Right renal cortex interstitium (tissue), 3 donors: ENCODE data around the gene USP2. TPM values are rescaled to one million over a fixed set of nuclear protein-coding genes. Genes with fewer than 3 reads are reported as not detected.

Experiments used
- DNase-seq, 3 donors: peaks; one replicate each; pipeline ENCODE4 v3.0.0-alpha.2; 2013; ENCODE audit warnings: low read depth in 3 of 3, low spot score in 2 of 3
- polyA plus RNA-seq, 3 donors: library from polyadenylated mRNA; unstranded; fragments of 120-200 nt; gene quantifications; one replicate each; pipeline ENCODE4 v1.2.1, GENCODE V29; 2013; ENCODE audit not compliant: insufficient read length in 3 of 3

Gene USP2
- polyA plus RNA-seq, 3 donors = 7.1 to 11.8 (median 8.7) TPM

DNA sequence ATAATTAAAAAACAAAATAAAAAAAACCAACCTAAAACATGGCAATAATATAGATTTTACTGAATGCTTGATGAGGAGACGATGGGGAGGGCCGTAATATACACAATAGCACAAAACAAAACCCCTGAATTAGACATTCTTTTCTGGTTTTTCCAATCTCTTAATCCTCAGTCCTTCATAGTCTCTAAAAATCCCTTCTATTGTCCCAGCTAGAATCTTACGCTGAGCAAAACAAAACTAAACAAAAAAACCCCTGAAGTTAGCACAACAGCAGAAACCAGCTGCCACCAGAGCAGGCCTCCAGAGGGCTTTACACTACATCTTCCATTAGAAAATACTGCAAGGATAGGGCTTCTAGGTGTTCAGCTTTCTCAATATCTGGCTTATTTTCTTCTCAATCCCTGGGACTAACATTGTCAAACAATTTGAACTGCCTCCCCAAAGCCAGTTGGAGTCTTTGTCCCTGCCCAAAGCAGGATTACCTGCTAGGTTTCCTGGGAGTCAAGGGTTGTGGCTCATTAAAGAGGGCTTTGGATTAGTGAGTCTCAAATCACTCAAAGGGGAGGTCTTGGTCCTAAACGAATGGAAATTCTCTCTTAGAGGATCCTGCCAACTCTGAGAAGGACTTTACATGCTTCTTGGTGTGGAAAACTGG, 49.3 kb downstream of the USP2 start:
- DNase-seq = no peak

DNA sequence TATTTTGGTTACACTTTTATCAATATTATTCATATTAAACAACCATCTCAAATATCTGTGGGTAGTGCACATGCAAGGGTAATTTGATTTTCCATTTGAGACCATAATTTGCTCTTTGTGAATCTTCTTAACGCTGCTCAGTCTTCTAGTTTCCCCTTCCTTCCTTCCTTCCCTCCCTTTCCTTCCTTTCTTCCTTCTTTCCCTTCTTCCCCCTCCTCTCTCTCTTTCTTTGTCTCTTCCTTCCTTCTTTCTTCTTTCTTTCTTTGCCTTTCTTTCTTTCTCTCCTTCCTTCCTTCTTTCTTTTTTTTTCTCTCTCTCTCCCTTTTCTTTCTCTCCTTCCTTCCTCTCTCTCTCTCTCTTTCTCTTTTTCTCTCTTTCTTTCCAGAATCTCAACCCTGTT, 51.3 kb downstream of the USP2 start:
- DNase-seq = no peak

DNA sequence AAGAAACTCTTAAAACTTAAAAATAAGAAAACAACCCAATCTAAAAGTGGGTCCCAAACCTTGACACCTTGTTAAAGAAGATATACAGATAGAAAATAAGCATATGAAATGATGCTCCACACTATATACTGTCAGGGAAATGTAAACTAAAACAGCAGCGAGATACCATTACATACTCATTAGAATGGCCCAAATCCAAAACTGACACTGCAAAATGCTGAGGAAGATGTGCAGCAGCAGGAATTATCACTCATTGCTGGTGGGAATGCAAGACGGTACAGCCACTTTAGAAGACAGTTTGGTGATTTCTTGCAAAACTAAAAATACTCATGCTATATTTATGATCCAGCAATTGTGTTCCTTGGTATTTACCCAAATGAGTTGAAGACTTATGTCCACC, 52.2 kb downstream of the USP2 start:
- no peak for DNase-seq

DNA sequence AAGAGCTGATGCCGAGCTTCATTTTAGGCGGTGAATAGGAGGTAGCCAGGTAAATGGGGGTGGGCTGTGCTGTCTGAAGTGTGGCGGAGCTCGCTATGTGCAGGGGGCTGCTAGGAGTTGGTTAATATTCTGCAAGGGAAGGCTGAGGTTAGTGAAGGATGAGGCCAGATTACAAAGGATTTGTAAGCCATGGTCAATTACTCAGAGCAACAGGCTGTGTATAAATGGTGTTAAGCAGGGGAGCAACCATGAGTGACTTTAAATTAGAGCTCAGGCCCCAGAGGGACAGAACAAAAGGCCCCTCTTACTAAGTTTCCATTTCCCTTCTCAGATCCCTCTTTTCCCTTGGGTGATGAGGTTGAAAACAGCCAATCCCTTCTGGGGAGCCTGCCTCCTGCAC, 57.3 kb downstream of the USP2 start:
- DNase-seq = no peak

DNA sequence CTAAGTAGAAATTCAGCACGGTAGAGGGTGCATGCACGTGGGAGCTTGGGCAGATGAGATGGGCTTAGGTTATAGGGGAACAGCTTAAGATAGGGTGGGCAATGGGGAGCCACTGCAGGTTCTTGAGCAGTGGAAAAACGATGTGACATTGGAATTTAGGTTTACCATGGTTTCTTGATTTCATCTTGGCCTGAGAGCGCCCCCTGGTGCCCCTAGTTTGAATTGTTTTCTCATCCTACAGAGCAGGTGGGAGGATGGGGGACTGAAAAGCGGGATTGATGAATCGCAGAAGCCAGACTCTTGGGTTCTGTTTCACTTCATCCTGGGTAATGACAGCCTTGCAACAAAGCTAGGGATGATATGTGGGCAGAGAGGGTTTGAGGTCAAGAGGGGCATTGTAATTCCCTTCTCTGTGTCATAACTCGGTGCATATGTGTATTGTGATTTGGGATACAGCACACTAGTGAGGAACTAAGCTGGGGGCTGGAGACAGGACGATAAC, 57.9 kb downstream of the USP2 start:
- DNase-seq = peak in 1 of 3 donors; percentile 71

DNA sequence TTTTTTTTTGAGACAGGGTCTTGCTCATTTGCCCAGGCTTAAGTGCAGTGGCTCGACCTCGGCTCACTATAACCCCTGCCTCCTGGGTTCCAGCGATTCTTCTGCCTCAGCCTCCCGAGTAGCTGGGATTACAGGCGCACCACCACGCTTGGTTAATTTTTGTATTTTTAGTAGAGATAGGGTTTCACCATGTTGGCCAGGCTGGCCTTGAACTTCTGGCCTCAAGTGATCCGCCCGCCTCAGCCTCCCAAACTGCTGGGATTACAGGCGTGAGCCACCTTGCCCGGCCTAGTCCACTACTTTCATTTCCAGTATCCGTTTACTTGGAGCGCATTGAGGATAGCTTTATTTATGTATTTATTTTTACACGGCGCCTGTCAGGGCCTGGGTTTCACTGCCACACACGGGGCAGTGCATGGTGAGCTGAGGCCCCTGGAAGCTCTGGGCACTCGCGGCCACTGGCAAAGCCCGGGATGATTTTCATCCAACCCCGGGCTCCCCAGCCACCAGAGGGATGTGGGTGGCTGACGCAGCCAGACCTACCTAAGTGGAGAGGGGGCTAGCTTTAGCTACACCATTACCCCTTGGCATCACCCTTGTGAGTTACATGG, 58.5 kb downstream of the USP2 start:
- DNase-seq = no peak

DNA sequence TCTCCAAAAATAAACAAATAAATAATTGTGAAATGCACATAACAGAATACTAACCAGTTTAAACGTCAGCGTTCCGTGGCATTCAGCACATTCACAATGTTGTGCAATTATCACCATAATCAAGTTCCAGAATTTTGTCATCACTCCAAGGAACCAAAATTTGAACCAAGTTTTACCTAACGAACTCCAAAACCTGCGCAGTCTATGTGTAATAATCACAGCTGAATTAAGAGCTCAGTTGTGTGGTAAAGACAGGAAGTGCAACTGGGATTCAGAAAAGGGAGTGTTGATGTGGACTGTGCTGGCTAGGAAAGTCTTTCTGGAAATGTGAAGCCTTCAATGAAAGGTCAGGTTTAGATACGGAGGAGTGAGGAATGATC, 59.1 kb downstream of the USP2 start:
- no peak for DNase-seq

DNA sequence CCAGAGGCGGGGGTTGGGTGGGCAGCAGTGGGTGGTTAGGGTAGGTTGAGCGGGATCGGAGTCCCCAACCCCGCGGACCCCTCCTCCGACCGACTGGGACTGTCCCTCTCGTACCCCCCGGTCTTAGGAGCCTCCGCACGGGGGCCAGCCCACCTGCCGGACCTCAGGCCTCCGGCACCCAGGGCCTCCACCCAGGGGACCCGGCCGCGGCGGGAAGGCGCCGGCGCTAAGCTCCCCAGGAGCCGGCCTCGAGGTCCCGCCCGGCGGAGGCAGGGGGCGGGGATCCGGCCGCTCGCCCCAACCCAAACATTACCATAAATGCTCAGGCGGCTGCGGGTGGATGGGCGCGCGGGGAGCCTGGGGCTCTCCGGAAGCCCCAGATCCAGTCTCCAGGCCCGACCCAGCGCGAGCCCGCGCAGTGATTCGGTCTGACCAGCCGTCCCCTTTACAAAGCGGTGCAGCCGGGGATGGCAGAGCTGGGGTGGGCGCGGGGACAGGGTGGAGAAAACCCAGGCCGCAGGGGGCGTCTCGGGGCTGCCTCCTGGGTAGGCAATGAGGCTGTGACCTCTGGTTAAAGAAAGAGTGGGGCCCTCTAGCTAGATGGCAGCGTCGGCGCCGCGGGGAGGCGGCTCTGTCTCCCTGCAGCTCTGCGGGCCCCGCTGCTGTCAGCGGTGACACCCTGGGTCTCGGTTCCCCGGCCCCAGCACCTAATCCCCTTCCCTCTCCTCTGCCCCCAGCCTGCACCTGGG, 60.5 kb downstream of the USP2 start:
- peak in 1 of 3 donors; percentile 38 for DNase-seq

DNA sequence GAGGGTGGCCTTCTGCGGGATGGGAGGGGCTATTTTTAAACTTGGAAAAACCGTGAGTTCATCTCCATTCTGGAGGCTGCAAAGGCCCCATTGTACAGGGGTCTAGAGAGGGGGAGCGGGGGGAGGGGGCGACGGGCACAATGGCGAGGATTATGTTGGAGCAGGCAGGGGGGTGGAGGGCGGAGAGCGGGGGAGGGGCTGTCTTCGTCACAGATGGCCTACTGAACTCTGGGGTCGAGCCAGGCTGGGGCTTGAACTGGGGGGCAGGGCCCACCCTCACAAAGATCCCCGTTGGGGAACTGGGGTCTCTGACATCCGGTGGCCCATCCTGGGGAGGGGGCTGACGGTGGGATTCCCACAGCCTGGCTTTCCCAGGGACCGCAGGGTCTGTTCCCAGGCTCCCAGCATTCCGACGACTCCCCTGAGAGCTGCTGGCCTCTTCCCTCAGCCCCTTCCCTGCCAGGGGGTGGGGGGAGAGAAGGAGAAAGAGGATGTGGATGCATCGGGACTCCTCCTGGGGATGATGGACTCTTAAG, 61.2 kb downstream of the USP2 start:
- no peak for DNase-seq

DNA sequence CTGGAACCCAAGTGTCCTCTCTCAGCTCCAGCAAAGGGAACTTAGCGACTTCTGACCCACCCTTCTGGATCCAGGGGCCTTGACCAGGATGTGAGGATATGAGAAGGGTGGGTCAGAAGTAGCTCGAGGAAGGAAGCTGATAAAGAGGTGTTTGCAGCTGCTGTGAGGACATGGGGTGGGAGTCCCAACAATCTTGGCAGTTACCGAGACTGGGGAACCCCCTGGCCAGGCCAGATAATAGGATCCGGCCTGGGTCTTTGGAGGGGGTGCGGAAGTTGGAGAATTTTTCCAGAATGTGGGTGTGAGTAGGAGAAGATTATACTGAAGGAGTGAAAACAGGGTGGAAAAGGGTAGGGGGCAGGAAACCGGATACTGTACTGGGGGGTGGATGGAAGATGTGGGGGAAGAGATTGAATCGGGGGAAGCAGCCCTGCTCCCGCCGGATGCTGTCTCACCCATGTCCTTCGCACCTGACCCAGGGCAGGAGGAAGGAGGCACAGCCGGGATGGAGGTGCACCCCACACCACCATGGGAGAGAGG, 61.7 kb downstream of the USP2 start:
- no peak for DNase-seq

DNA sequence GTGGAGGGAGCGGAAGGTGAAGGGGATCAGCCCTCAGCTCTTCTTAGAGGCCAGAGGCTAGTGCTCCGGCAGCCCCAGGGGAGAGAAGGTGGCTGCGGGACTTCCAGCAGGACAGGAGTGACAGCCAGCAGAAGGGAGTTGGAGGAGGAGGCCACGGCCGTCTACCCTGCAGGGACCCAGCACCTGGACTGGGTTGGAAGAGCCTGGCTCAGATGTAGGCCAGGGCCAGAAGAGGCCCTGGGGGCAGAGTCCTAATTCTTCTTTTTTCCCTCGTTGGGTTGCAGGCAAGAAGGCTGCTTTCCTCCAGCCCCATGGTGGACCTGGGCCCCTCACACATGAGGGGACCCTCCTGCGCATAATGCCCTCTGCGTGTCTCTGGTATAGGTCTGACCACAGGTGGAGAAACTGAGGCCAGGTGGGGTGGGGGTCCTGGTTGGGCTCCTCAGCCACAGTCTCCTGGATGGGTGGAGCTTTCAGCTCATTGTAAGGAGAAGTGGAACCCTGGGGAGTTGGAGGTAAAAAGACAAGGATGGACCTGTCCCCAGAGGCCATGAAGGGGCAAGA, 62.3 kb downstream of the USP2 start:
- DNase-seq = no peak

DNA sequence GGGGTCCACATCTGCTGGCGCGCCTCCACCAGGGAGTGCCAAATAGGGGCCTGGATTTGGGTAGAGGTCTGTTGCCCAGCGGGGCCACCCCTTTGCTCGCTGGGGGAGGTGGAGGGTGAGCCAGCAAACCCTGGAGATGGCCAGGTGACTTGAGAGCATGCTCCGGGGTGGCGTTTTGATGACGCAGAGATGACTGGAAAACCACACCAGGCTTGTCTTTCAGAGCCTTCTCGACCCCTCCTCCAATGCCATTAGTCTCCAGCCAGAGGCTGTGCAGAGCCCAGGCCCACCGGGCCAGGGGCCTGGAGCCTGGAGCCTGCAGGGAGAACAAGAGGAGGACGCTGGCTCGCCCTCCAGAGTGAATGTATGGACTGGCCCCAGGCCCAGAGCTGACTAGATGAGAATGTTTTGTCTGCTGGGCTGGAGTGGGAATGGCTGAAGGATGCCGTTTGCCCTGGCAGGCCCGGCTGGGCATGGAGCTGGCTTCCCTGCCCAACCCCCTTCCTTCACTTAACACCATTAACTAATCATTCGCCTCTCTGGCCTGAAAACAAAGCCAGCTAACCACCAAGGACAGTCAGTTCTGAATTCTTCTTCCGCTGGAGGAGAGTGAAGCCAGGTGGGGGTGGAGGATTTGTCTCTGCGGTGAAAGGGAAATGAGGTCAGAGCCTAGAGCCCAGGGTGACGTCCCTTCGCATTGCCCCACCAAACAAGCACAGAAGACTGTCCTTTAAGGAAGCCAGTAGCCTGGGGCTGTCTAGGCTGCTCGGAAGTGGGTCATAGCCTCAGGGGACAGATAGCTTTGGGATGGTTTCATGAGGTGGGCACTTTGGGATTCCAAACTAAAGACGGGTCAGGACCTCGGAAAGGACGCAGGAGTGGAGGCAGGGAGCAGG, 63.0 kb downstream of the USP2 start:
- DNase-seq = no peak

DNA sequence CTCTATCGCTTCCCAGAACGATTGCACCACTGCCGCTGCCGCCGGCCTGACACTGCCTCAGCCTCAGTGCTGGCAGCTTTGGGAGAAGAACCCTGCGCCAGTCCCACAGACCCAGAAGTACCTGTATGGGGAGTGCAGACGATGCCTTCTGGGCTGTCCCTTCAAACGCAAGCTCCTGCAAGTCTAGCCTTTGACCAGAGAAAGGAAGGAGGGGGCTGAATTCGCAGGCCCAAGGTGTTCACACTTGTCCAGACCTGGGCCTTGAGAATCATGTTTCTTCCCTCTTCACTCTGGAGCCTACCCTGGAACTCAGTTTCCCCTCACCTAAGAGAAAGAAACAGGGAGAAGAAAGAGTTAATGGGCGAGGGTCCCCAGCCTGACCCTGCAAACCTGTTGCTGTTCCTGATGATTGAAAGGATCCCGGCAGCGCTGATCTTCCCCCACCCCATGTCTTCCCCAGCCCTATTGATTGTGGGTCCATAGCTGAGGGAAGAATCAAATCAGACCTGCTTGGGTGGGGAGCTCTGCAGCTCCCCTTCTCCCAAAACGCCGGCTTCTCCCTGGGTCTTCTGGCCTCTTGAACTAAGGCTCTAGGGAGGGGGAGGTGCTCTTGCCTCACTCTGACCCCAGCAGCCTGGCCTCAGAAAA, 63.8 kb downstream of the USP2 start:
- no peak for DNase-seq

DNA sequence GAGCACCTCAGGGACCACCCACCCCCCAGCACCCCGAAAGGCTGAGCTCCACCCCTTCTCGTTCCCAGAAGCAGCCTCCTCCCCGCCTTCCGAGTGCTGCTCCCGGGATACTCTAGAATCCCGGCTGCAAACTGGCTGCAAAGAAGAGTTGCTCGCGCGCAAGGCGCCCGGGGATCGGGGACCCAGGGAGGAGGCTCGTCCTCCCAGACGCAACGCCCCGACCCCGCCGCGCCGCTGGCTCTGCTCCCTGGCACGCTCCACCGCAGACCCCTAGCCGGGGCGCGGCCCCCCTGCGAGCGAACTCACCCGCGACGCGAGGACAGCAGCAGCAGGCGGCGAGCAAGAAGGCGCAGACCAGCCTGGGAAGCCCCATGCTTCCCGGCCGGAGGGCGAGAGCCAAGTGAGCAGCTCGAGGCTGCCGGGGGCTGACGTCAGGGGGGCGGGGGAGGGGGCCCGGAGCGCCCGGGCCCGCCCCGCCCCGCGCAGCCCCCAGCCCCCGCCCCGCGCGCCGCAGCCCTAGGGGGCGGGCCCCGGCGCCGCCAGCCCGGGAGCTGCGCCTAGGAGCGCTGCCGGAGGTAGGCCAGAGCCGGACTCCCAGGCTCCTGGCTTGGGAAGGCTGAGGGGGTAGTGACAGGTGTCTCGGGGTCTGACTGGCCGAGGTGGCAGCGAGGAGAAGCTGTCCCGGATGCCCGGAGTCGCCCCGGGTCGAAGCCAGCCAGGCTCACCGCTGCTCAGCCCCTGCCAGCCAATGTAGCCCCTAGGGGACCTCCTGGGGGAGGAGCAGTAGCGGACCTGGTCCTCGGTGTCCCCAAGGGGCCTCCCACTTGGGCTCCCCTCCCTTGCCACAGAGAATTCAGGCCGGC, 64.5 kb downstream of the USP2 start, which contains the start of gene MCAM:
Gene MCAM, minus strand, starts transcription at position 402 of the 863 bp plus-strand sequence. Its CDS starts 29 bp downstream, at position 373.
- DNase-seq = no peak

DNA sequence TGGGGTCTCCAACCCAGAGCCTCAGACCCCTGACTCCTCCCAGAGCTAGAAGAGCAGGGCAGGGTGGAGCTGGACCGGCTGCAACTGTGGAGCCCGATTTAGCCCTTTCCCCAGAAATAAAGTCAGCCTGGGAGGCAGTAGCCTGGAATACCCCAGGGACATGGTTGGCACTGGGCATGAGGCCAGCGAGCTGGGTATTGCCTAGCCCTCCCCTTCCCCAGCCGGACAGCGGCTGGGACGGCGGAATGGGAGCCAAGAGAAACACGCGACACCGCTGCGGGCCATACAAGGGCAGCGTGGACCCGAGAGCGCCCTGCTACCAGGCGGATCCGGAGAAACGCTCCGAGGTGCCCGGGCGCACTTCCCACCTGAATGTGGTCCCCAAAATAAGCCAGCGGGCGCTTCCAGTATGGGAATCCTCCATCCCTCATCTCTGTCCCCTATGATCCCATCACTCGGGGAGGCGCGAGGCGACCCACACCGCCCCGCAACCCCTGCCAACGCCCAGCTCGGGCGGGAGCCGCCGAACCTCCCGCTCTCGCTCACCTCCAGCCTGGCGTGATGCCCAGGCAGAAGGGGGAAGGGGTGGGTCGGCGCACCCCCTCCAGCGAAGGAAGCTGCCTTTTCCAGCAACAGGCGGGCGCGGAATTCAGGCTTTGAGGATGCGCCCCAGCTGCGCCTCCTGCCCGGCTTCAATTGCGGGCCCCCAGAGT, 65.3 kb downstream of the USP2 start:
- no peak for DNase-seq

DNA sequence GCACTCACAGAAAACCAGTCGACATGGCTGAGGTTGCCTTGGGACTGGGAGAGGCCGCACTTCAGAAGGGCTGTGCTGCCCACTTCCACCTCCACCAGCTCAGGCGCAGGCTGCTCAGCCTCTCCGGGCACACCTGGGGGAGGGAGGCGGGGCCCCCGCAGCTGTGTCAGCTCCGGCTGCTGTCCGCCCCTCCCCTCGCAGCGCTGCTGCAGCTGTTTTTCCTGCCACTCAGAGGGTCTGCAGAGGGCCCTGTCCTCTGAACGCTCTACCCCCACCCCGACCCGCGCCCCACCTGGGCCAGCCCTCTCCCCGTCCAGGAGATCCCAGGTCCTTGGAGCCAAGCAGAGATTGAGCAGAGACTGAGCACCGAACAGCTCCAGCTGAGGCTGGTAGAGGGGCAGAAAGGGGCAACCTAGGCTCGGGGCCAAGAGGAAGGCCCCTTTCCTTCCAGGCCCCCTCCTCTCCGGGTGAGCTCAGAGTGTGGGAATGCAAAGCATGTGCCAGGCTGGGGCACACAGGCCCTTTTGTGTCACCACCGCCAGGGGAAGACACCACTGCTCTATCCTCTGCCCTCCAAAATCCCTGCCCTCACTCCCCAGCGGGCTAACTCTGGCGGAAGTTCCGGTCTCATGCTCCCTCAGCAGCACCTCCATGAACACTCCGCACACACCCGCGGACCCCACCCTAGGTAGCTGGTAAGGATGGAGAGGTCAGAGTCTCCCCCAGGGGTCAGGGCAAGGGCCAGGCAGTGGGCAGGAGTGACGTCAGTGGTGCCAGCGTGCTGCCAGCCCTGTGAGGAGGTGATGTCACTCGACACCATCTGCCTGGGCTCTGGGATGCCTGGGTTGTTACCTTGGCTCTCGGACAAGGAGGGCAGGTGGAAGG, 66.1 kb downstream of the USP2 start:
- DNase-seq = no peak

DNA sequence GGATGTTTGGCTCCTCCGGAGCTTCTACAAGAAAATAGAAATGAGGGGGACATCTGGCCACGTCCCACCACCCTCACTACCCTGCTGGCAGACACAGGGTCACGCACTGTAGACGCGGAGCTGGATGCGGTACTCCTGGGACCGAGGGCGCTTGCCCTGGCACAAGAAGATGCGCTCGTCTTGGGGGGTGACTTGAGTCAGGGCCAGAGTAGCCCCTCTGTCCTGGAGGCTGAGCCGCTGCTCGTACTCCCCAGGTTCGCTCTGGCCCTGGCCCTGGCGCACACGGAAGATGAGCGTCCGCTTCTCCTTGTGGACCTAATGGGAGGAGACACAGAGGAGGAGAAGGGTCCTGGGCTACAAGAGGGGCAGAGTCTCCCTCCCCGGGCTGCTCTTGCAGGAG, 66.8 kb downstream of the USP2 start:
- no peak for DNase-seq
